GM12892 (cell line): ENCODE measurements around the gene TICAM2.

Source experiments
- POLR2A ChIP-seq: IDR thresholded peaks from 2 replicates; pipeline ENCODE4 v1.6.1; 2011; ENCODE audit warnings: low read depth, low read length, control low read depth
- POLR2AphosphoS5 ChIP-seq: IDR thresholded peaks from 2 replicates; pipeline ENCODE4 v1.6.1; 2011; ENCODE audit warnings: low read depth, low read length, control low read depth

- TF ChIP-seq POLR2A = no peak
- no peak for TF ChIP-seq POLR2AphosphoS5
Measured at GRCh38 chr5:115575167-115576070, 26.9 kb downstream of the TICAM2 start.
